GM23248 (cell line): ENCODE measurements around the gene ZNF408. TPM values are rescaled to one million over a fixed set of nuclear protein-coding genes. Genes with fewer than 3 reads are reported as not detected.

Source experiments
- DNase-seq: peaks from one replicate; pipeline ENCODE4 v3.0.0-alpha.2; 2015
- H2AFZ ChIP-seq: fragments of 200-600 bp; sonication (generic); 2 replicates; pipeline ENCODE4 v1.6.1; 2016; ENCODE audit warnings: antibody characterized with exemption
- H3F3A ChIP-seq: fragments of 200-600 bp; sonication (generic); 2 replicates; pipeline ENCODE4 v1.6.1; 2016; ENCODE audit warnings: mild to moderate bottlenecking, antibody characterized with exemption, mixed run types; ENCODE audit not compliant: insufficient read depth
- H3K27ac ChIP-seq: fragments of 200-600 bp; sonication (generic); 2 replicates; pipeline ENCODE4 v1.5.1; 2016; ENCODE audit warnings: mild to moderate bottlenecking
- H3K27me3 ChIP-seq: fragments of 200-600 bp; sonication (generic); replicated peaks from 2 replicates; pipeline ENCODE4 v1.6.1; 2016; ENCODE audit warnings: mild to moderate bottlenecking; ENCODE audit not compliant: insufficient read depth
- H3K36me3 ChIP-seq: fragments of 200-600 bp; sonication (generic); 2 replicates; pipeline ENCODE4 v1.6.1; 2016; ENCODE audit warnings: low read depth, mild to moderate bottlenecking
- H3K4me1 ChIP-seq: fragments of 200-600 bp; sonication (generic); 2 replicates; pipeline ENCODE4 v1.6.1; 2016; ENCODE audit warnings: mild to moderate bottlenecking; ENCODE audit not compliant: insufficient read depth
- H3K4me2 ChIP-seq: fragments of 200-600 bp; sonication (generic); one replicate; pipeline ENCODE4 v1.6.1; 2016; ENCODE audit warnings: mild to moderate bottlenecking; ENCODE audit not compliant: unreplicated experiment
- H3K4me3 ChIP-seq: fragments of 200-600 bp; sonication (generic); 2 replicates; pipeline ENCODE4 v1.5.1; 2016; ENCODE audit warnings: mild to moderate bottlenecking
- H3K79me2 ChIP-seq: fragments of 200-600 bp; sonication (generic); 2 replicates; pipeline ENCODE4 v1.6.1; 2016; ENCODE audit warnings: mild to moderate bottlenecking; ENCODE audit not compliant: insufficient read depth
- H3K9ac ChIP-seq: fragments of 200-600 bp; sonication (generic); 2 replicates; pipeline ENCODE4 v1.6.1; 2016; ENCODE audit warnings: mild to moderate bottlenecking
- H3K9me2 ChIP-seq: fragments of 200-600 bp; sonication (generic); 2 replicates; pipeline ENCODE4 v1.6.1; 2016; ENCODE audit warnings: mixed run types, mild to moderate bottlenecking, moderate library complexity; ENCODE audit not compliant: insufficient read depth
- H3K9me3 ChIP-seq: fragments of 200-600 bp; sonication (generic); one replicate; pipeline ENCODE4 v1.6.1; 2017; ENCODE audit warnings: low read depth
- H4K20me1 ChIP-seq: fragments of 200-600 bp; sonication (generic); 2 replicates; pipeline ENCODE4 v1.6.0; 2016; ENCODE audit not compliant: insufficient read depth
- EZH2 ChIP-seq: fragments of 200-600 bp; sonication (generic); IDR thresholded peaks from 2 replicates; pipeline ENCODE4 v1.6.1; 2018; ENCODE audit warnings: antibody characterized with exemption, mild to moderate bottlenecking; ENCODE audit not compliant: insufficient read depth, poor library complexity, severe bottlenecking
- EZH2phosphoT487 ChIP-seq: fragments of 200-600 bp; sonication (generic); IDR thresholded peaks from 2 replicates; pipeline ENCODE4 v1.6.1; 2018; ENCODE audit warnings: antibody characterized with exemption, moderate library complexity, mild to moderate bottlenecking, low read depth; ENCODE audit not compliant: insufficient read depth
- WGBS, 2 experiments: methylation state at CpG; one replicate each; pipeline ENCODE4 v1.1.6; 2015 to 2017; ENCODE audit warnings: low lambda C conversion rate in 2 of 2, low coverage in 1 of 2; ENCODE audit errors: missing lambda C conversion rate in 2 of 2; 5-methylcytosine and 5-hydroxymethylcytosine counted together
- in situ Hi-C: fragments of 300-500 bp; cut with MboI; formaldehyde crosslinking; loops from 2 replicates; pipeline ENCODE4 v1.15.0; 2020
- polyA plus RNA-seq: library from polyadenylated mRNA; unstranded; fragments of >200 nt; fragmentation: Nextera tagmentation; extraction: Ambion mirVana; gene quantifications from 2 replicates; pipeline ENCODE4 v1.2.1, GENCODE V29; 2016
- total RNA-seq: library from RNA; depleted of rRNA; stranded (reverse); fragments of >200 nt; shearing (Covaris generic); gene quantifications from 2 replicates; pipeline ENCODE4 v1.2.3, GENCODE V29; 2014

Gene ZNF408
- total and polyA plus RNA-seq, 2 experiments from 2014 or later: 9.6 to 9.9 TPM

DNA sequence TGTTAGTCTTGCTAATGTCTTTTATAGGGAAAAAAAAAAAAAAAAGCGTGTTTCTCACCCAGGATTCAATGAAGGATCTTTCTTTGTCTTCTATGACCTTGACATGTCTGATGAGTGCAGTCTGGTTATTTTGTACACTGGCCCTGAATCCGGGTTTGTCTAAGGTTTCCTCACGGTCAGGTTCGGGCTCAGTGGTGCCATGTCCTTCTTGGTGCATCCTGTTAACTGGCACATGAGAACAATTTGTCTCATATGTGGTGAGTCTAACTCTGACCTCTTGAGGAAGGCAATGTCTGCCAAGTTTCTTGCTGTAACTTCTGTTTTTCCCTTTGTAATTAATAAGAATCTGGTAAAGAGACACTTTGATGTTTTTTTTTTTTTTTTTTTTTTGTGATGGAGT is 30.7 kb downstream of the ZNF408 start:
- Histone ChIP-seq H4K20me1 (no peaks in the 10 kb centered on the region), H3K4me2 (no peak overlapping the region), H3K36me3 (no peaks in the 10 kb centered on the region), H3K4me1 (no peaks in the 10 kb centered on the region), H3K27me3 (no peaks in the 10 kb centered on the region), H3K4me3 (no peak overlapping the region), H3K9ac (no peak overlapping the region), H2AFZ (no peak overlapping the region), H3F3A (no peaks in the 10 kb centered on the region), H3K9me2 (no peaks in the 10 kb centered on the region), H3K27ac (no peak overlapping the region), H3K79me2 (no peaks in the 10 kb centered on the region), H3K9me3 (no peaks in the 10 kb centered on the region)
- TF ChIP-seq EZH2: no peak
- in situ Hi-C loops: no loop called here
- no peak for DNase-seq
- 84 to 91% methylated on average over 4 of the region's 4 CpGs for WGBS, 2 experiments

DNA sequence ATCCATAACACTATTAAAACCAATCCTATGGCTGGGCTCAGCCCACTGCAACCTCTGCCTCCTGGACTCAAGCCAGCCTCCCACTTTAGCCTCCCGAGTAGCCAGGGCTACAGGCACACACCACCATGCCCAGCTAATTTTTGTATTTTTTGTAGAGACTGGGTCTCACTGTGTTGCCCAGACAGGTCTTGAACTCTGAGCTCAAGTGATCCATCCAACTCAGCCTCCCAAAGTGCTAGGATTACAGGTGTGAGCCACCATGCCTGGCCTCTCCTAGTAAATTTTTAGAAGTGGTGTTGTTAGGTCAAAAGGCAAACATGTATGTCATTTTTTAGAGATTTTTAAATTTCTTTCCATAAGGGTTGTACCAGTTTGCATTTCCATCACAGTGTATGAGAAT is 32.4 kb downstream of the ZNF408 start:
- 7 to 18% methylated on average over 1 of the region's 1 CpG for WGBS, 2 experiments
- TF ChIP-seq EZH2phosphoT487 (no peak), EZH2 (no peak)

GRCh38 chr11:46736146-46736545 is 35.3 kb downstream of the ZNF408 start:
- no peak for DNase-seq
- in situ Hi-C loops: no loop called here
- H3K27ac ChIP-seq: no peak overlapping the region

More for the DNA sequence above, 32.4 kb downstream of the ZNF408 start:
- no peaks in the 10 kb centered on the region for H3F3A ChIP-seq
- H3K4me1 ChIP-seq: no peaks in the 10 kb centered on the region
- no peak overlapping the region for H2AFZ ChIP-seq
- H3K9me2 ChIP-seq: no peaks in the 10 kb centered on the region
- H3K4me2 ChIP-seq: no peak overlapping the region
- H3K27ac ChIP-seq: no peak overlapping the region
- H3K27me3 ChIP-seq: no peaks in the 10 kb centered on the region
- H3K4me3 ChIP-seq: no peak overlapping the region
- H3K36me3 ChIP-seq: no peaks in the 10 kb centered on the region
- H3K79me2 ChIP-seq: no peaks in the 10 kb centered on the region
- H3K9ac ChIP-seq: no peak overlapping the region
- in situ Hi-C loops: no loop called here
- no peak for DNase-seq
- no peaks in the 10 kb centered on the region for H4K20me1 ChIP-seq
- no peaks in the 10 kb centered on the region for H3K9me3 ChIP-seq

DNA sequence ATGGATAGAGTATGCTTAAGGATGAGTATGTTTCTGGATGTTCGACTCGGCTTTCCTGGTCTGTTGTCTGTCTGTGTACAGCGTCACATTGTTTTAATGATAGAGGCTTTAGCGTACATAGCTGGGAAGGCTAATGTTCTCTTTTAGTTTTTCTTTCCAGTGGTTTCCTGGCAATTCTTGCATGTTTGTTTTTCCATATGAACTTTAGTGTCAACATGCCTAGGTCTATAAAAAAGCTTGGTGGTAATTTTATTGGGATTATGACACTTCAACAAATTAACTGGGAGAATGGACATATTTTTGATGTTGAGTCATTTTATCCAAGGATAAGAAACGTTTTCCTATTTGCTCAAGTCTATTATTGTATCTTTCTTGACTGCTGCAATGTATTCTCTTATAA is 35.8 kb downstream of the ZNF408 start:
- Histone ChIP-seq H3K9me3 (no peaks in the 10 kb centered on the region), H4K20me1 (no peaks in the 10 kb centered on the region), H3K9me2 (no peaks in the 10 kb centered on the region), H3K4me1 (no peaks in the 10 kb centered on the region), H3K4me3 (no peak overlapping the region), H3K79me2 (no peaks in the 10 kb centered on the region), H3K27me3 (no peaks in the 10 kb centered on the region), H2AFZ (no peak overlapping the region), H3K9ac (no peak overlapping the region), H3K36me3 (peaks cover 8% of the 10 kb centered on the region; the same call in 1 of the 2 replicates), H3F3A (no peaks in the 10 kb centered on the region), H3K4me2 (no peak overlapping the region), H3K27ac (no peak overlapping the region)
- peak; percentile 10 for DNase-seq
- WGBS, 2 experiments: 15 to 16% methylated on average over 5 of the region's 5 CpGs
- in situ Hi-C loops: no loop called here
- no peak for TF ChIP-seq EZH2phosphoT487
- TF ChIP-seq EZH2: no peak

More at GRCh38 chr11:46736146-46736545, 35.3 kb downstream of the ZNF408 start:
- H3K79me2 ChIP-seq: no peaks in the 10 kb centered on the region
- no peaks in the 10 kb centered on the region for H3K9me2 ChIP-seq
- TF ChIP-seq EZH2 (no peak), EZH2phosphoT487 (no peak)
- no peaks in the 10 kb centered on the region for H3K27me3 ChIP-seq
- H3K4me1 ChIP-seq: no peaks in the 10 kb centered on the region
- WGBS, 2 experiments: 74 to 79% methylated on average over 7 of the region's 7 CpGs
- H2AFZ ChIP-seq: no peak overlapping the region
- peaks cover 3% of the 10 kb centered on the region; the same call in 1 of the 2 replicates for H3K36me3 ChIP-seq
- H4K20me1 ChIP-seq: no peaks in the 10 kb centered on the region
- no peak overlapping the region for H3K9ac ChIP-seq
- no peaks in the 10 kb centered on the region for H3K9me3 ChIP-seq
- H3K4me2 ChIP-seq: no peak overlapping the region
- no peaks in the 10 kb centered on the region for H3F3A ChIP-seq
- no peak overlapping the region for H3K4me3 ChIP-seq

DNA sequence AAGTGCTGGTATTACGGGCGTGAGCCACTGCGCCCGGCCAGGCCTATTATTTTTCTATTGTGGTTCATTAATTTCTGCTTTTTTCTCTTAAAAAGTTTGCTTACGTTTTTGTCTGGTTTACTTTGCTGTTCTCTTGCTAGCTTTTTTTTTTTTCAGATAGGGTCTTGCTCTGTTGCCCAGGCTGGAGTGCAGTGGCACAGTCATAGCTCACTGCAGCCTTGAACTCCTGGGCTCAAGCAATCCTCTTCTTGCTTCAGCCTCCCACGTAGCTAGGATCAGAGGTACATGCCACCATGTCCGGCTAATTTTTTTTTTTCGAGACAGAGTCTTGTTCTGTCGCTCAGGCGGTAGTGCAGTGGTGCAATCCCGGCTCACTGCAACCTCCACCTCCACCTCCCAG is 36.9 kb downstream of the ZNF408 start:
- no peaks in the 10 kb centered on the region for H3K4me1 ChIP-seq
- H3K27me3 ChIP-seq: no peaks in the 10 kb centered on the region
- no peak for TF ChIP-seq EZH2
- no peak for TF ChIP-seq EZH2phosphoT487
- no peak overlapping the region for H3K4me2 ChIP-seq
- no peak overlapping the region for H2AFZ ChIP-seq
- DNase-seq: no peak
- H3F3A ChIP-seq: no peaks in the 10 kb centered on the region
- H3K79me2 ChIP-seq: no peaks in the 10 kb centered on the region
- peaks cover 10% of the 10 kb centered on the region; the same call in 1 of the 2 replicates for H3K36me3 ChIP-seq
- in situ Hi-C loops: no loop called here
- no peaks in the 10 kb centered on the region for H3K9me3 ChIP-seq
- H4K20me1 ChIP-seq: no peaks in the 10 kb centered on the region
- H3K9me2 ChIP-seq: no peaks in the 10 kb centered on the region
- no peak overlapping the region for H3K27ac ChIP-seq
- H3K9ac ChIP-seq: no peak overlapping the region
- H3K4me3 ChIP-seq: no peak overlapping the region
- 87 to 88% methylated on average over 11 of the region's 11 CpGs for WGBS, 2 experiments
